NCI-H2107 treated with DMSO at 0.1 percent for 48 hours (cell line): ENCODE results near the gene SHROOM4.

Experiments used
- DNase-seq: peaks from one replicate; lab custom pipeline; 2025; ENCODE audit not compliant: unreplicated experiment; lab: John Stamatoyannopoulos, UW

SHROOM4 gene

GRCh38 chrX:50813843-50814661 is at the start of gene SHROOM4:
Gene SHROOM4, minus strand, starts transcription at chrX:50814194. Its CDS starts 176 bp downstream, at chrX:50814018.
- DNase-seq = no peak

GRCh38 chrX:50863471-50863870 is 49.5 kb upstream of the SHROOM4 start:
- DNase-seq = no peak

- DNase-seq = no peak
These were observed 46.5 kb upstream of the SHROOM4 start for GRCh38 chrX:50860518-50860917.

GRCh38 chrX:50858548-50858947 is 44.6 kb upstream of the SHROOM4 start:
- DNase-seq = no peak

- no peak for DNase-seq
These were observed 39.4 kb upstream of the SHROOM4 start for GRCh38 chrX:50853399-50853798.

GRCh38 chrX:50852524-50852923 is 38.5 kb upstream of the SHROOM4 start:
- DNase-seq = no peak

- no peak for DNase-seq
These were observed 28.2 kb upstream of the SHROOM4 start for GRCh38 chrX:50842221-50842620.

GRCh38 chrX:50839730-50840129 is 25.7 kb upstream of the SHROOM4 start:
- no peak for DNase-seq

GRCh38 chrX:50838820-50839600 is 25.0 kb upstream of the SHROOM4 start:
- DNase-seq = no peak

- DNase-seq = no peak
These were observed 14.0 kb upstream of the SHROOM4 start for GRCh38 chrX:50827996-50828395.

- no peak for DNase-seq
These were observed 11.8 kb upstream of the SHROOM4 start for GRCh38 chrX:50825825-50826224.

GRCh38 chrX:50818986-50819385 is 5.0 kb upstream of the SHROOM4 start:
- DNase-seq = no peak

- no peak for DNase-seq
These were observed 1.1 kb upstream of the SHROOM4 start for GRCh38 chrX:50815120-50815519.

- no peak for DNase-seq
These were observed 707 bp upstream of the SHROOM4 start for GRCh38 chrX:50814701-50815100.

- DNase-seq = no peak
These were observed 775 bp downstream of the SHROOM4 start for GRCh38 chrX:50812995-50813842.

GRCh38 chrX:50805276-50805675 is 8.7 kb downstream of the SHROOM4 start:
- no peak for DNase-seq

- DNase-seq = no peak
These were observed 12.9 kb downstream of the SHROOM4 start for GRCh38 chrX:50801135-50801534.

- no peak for DNase-seq
These were observed 14.4 kb downstream of the SHROOM4 start for GRCh38 chrX:50799531-50799961.

- DNase-seq = no peak
These were observed 15.2 kb downstream of the SHROOM4 start for GRCh38 chrX:50798783-50799182.

GRCh38 chrX:50787099-50787498 is 26.9 kb downstream of the SHROOM4 start:
- DNase-seq = no peak

GRCh38 chrX:50780144-50780543 is 33.9 kb downstream of the SHROOM4 start:
- DNase-seq = no peak
